ES-I3 (cell line): Measurements from ENCODE around the gene PADI1.

Experiments
- H3K36me3 ChIP-seq: 2 replicates; pipeline ENCODE4 v1.6.1; 2013; ENCODE audit warnings: mild to moderate bottlenecking, low read length, control low read depth, moderate library complexity; ENCODE audit not compliant: insufficient read depth
- H3K4me1 ChIP-seq: 2 replicates; pipeline ENCODE4 v1.6.1; 2013; ENCODE audit warnings: mild to moderate bottlenecking, control low read depth, low read length; ENCODE audit not compliant: insufficient read depth
- H3K9ac ChIP-seq: 2 replicates; pipeline ENCODE4 v1.6.1; 2013; ENCODE audit warnings: low read depth, mild to moderate bottlenecking, low read length, moderate library complexity
- H3K9me3 ChIP-seq: 2 replicates; pipeline ENCODE4 v1.6.1; 2013; ENCODE audit warnings: mild to moderate bottlenecking, low read length, moderate library complexity; ENCODE audit not compliant: control insufficient read depth, insufficient read depth

Gene PADI1

DNA sequence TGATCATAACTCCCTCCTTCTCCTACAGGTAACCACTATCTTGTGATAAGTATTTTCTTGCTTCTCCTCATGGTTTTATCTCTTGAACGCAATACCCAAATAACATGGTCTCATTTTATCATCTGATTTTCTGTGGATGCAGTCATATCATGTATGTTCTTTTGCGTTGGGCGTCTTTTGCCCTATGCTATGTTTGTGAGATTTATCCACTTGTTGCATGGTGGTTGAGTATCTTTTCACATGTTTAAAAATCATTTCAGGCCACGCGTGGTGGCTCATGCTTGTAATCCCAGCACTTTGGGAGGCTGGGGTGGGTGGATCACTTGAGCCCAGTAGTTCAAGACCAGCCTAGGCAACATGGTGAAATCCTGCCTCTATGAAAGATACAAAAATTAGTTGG is 59.5 kb downstream of the PADI1 start:
- Histone ChIP-seq H3K9me3 (no peaks in the 10 kb centered on the region), H3K36me3 (no peaks in the 10 kb centered on the region), H3K9ac (no peak overlapping the region), H3K4me1 (no peaks in the 10 kb centered on the region)

DNA sequence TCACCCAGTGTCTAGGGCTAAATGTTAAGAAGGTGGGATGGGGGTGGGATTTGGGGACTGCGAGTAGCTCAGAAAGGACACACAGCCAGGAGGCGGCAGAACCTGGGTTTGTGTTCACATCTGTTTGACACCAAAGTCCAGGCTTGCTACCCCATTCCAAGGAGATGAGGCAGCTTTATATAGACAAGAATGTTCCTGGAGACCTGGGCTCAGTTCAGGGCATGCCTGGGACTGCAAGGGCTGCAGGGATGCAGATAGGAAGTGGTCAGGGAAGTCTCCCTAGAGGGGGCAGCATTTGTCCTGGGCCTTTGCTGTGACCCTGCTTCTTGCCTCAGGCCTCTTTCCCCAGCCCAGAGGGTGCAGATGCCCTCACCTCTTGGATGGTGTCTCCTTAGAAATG is 60.2 kb downstream of the PADI1 start:
- no peaks in the 10 kb centered on the region for H3K9me3 ChIP-seq
- no peak overlapping the region for H3K9ac ChIP-seq
- H3K36me3 ChIP-seq, result no peaks in the 10 kb centered on the region
- H3K4me1 ChIP-seq, result no peaks in the 10 kb centered on the region

DNA sequence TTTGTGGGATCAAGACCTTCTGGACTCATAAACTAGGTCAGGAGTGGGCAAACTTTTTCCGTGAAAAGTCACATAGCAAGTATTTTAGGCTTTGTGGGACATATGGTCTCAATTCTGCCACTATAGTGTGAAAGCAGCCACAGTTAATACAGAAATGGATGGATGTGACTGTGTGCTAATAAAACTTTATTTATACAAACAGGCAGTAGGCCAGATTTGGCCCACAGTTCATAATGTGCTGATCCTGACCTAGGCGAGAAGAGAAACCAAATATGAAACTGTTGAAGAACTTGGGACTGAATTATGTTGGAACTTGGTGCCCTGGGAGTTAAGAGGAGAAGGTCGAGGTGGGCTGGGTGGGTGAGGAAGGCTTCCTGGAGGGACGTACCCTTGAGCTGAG is 61.0 kb downstream of the PADI1 start:
- Histone ChIP-seq H3K9me3 (no peaks in the 10 kb centered on the region), H3K36me3 (no peaks in the 10 kb centered on the region), H3K4me1 (no peaks in the 10 kb centered on the region)

DNA sequence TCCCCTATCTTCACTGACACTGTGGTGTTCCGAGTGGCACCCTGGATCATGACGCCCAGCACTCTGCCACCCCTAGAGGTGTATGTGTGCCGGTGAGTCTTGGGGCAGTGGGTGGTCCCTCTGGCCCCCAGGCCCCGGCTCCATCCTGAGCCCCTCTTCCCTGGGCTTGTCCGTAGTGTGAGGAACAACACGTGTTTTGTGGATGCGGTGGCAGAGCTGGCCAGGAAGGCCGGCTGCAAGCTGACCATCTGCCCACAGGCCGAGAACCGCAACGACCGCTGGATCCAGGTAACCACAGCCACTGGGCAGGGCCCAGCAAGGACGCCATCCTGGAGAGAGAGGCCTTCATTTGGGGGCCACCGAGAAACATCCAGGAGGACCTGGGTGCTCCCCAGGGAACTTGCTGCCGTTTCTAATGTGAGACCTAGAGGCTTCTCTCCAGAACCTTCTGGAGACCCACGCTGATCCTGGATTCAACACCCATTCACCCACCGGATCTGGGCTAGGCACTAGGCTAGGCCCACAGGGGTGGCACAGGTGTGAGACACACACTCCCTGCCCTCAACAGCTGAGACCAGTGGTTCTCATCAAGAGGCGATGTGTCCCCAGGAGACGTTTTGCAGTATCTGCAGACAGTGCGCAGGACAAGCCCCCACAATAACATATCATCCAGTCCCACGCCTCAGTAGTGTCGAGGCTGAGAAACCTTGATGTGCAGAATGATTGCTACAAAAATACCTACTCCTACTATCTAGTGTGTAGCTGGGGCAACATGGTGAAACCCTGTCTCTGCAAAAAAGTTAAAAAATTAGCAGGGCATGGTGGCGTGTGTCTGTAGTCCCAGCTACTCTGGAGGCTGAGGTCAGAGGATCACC is 66.2 kb downstream of the PADI1 start:
- Histone ChIP-seq H3K9me3 (no peaks in the 10 kb centered on the region), H3K9ac (no peak overlapping the region), H3K36me3 (no peaks in the 10 kb centered on the region), H3K4me1 (no peaks in the 10 kb centered on the region)

More for the DNA sequence above, 61.0 kb downstream of the PADI1 start:
- H3K9ac ChIP-seq, result no peak overlapping the region

DNA sequence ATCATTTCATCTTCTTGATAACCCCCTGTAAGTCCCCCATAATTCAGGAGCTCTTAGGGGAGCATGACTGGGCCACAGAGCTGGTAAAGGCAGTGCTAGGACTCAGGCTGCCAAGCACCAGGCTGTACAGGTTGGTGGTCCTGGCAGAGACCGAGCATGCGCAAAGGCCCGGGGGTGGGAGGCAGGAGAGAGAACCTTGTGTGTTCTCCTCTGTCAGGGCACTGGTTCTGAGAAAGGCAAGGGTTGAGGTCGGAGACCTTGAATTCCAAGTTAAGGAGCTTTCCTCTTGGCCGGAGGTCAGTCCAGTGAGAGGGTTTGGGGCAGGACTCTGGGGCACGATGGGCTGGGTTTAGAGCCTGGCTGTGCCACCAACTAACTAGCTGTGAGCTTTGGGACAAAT is 67.1 kb downstream of the PADI1 start:
- H3K36me3 ChIP-seq, result no peaks in the 10 kb centered on the region
- no peak overlapping the region for H3K9ac ChIP-seq
- no peaks in the 10 kb centered on the region for H3K9me3 ChIP-seq
- no peaks in the 10 kb centered on the region for H3K4me1 ChIP-seq

DNA sequence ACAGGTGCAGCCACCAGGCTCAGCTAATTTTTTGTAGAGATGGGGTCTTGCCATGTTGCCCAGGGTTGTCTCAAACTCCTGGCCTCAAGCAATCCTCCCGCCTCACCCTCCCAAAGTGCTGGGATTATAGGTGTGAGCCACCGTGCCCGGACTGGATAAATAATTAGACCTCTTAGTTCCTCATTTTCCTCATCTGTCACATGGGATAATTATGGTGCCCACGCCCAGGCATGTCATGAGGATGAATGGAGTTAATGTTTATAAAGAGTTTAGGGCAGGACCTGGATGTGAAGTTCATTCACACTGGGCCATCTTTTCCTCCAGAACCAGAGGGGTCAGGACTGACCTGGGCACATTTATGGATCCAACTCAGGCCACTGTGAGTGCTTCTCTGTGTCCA is 67.7 kb downstream of the PADI1 start:
- Histone ChIP-seq H3K4me1 (no peaks in the 10 kb centered on the region), H3K9me3 (no peaks in the 10 kb centered on the region), H3K36me3 (no peaks in the 10 kb centered on the region), H3K9ac (no peak overlapping the region)

DNA sequence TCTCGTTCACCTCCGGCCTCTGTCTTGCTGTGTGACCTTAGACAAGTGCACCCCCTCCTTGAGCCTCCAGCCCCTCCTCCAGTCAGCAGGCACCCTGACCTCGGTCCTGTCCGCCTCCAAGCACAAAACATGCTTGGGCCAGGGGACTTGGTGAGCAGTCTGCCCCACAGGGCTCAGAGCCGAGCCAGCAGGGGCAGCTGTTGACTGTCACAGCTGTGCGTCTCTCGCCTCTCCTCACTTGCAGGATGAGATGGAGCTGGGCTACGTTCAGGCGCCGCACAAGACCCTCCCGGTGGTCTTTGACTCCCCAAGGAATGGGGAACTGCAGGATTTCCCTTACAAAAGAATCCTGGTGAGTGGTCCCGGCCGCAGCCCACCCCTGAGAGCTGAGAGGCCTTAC is 68.2 kb downstream of the PADI1 start:
- Histone ChIP-seq H3K36me3 (no peaks in the 10 kb centered on the region), H3K9ac (no peak overlapping the region), H3K4me1 (no peaks in the 10 kb centered on the region), H3K9me3 (no peaks in the 10 kb centered on the region)

DNA sequence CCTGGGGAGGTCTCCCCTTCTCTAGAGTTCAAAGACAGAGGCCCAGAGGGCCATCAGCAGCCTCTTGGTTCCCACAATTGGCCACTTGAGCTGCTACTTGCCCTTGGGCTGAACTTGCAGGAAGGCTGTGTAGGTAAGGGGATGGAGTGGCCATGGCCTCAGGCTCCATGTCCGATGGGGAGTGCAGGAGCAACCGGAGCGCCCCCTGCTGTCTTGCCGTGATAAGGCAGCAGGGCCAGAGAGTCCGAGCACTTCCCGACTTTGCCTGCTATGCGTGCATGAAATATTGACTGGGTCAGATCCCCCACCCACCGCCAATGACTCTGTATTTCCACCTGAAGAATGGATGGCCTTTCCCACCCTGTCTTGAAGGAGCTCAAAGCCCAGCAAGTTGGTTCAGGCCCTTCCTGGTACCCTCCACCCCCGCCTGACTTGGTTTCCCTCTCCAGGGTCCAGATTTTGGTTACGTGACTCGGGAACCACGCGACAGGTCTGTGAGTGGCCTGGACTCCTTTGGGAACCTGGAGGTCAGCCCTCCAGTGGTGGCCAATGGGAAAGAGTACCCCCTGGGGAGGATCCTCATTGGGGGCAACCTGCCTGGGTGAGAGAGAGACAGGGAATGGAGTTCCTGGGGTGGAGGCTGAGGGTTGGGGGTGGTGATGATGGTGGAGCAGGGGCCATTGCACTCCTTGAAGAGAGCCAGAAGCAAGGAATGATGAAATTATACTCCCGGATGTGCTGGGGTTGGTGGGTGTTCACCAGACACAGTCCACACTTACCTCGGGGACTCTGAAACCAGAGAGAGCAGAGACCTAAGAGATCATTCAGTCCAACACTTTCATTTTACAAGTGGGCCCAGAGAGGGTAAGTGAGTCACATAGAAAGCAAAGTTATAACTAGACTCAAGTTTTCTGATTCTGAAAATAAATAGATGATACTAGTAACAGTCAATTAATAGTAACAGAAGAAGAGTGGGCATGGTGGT is 69.5 kb downstream of the PADI1 start:
- no peaks in the 10 kb centered on the region for H3K36me3 ChIP-seq
- H3K9me3 ChIP-seq, result no peaks in the 10 kb centered on the region
- no peak overlapping the region for H3K9ac ChIP-seq
- no peaks in the 10 kb centered on the region for H3K4me1 ChIP-seq

DNA sequence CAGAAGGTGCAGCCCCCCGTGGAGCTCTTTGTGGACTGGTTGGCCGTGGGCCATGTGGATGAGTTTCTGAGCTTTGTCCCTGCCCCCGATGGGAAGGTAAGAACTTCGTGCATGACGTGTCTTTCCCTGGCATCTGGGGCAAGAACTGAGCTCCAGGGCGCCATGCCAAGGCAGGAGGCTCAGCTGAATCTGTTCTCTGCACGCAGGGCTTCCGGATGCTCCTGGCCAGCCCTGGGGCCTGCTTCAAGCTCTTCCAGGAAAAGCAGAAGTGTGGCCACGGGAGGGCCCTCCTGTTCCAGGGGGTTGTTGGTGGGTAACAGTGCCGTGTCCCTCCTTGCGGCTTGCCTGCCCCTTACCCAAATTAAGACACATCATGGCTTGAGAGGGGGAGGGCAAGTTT is 71.6 kb downstream of the PADI1 start:
- no peaks in the 10 kb centered on the region for H3K4me1 ChIP-seq
- no peaks in the 10 kb centered on the region for H3K36me3 ChIP-seq
- H3K9me3 ChIP-seq, result no peaks in the 10 kb centered on the region
- H3K9ac ChIP-seq, result no peak overlapping the region

DNA sequence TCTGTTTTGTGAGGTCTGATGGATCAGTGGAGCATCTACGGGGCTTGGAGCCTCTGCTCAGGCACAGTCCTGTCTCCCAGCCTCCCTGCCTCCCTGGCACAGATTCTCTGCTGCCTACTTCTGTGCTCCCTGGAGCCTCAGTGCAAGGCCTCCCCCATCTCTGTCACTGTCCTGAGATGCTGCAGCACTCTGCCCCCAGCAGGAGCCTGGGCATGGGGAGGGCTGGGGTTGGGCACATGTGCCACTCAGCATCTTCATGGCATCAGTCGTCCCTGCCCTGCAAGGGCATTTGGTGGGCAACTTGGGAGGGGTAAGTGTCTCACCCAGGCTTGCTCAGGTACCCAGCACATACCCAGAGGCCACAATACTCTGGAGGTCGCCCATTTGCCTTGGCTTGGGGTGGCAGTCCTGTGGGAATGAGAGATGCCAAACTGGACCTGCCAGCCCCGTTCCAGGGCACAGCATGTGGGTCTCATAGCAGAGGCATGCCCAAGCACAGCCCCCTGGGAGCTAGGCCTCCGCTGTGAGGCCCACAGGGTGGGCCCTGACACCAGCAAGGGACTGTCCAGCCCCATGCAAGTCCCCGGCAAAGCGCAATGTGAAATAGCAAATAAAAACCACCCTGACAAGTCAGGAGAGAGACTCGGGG is 72.7 kb downstream of the PADI1 start:
- Histone ChIP-seq H3K9ac (no peak overlapping the region), H3K4me1 (no peaks in the 10 kb centered on the region), H3K36me3 (no peaks in the 10 kb centered on the region), H3K9me3 (no peaks in the 10 kb centered on the region)

DNA sequence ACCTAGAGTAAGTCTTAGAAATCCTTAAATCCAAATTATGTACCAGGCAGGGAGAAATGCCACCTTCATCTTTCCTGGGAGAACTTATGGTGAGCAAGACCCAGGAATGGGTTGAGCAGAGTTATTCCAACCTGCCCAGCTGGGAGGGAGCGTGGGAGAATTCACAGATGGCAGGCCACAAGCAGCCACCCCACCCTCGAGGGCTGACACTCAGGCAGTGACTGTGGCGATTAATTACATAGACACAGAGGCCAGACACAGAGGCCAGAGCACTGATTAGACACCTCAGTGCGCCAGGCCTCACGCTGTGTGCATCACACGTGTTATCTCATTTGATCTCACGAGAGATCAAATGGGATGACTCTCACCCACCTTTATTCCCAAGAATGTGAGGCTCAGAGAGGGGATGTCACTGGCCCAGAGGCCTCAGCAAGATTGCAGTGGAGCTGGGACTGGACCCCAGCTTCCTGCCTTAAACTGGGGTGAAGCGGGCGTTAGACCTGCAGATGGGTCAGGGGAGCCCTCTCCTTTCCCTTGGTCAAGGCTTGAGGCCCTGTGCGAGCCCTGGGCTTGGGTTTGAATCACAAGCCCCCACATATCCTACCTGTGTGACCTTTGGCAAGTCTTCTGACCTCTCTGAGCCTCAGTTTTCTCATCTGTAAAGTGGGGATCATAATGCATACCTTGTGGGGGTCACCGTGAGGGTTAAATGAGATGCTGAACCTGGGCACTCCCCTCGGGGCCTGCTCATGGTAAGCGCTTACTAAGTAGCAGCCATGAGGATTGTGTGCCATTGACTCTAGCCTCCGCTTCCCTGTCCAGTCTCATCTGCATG is 74.3 kb downstream of the PADI1 start:
- no peaks in the 10 kb centered on the region for H3K9me3 ChIP-seq
- no peaks in the 10 kb centered on the region for H3K4me1 ChIP-seq

DNA sequence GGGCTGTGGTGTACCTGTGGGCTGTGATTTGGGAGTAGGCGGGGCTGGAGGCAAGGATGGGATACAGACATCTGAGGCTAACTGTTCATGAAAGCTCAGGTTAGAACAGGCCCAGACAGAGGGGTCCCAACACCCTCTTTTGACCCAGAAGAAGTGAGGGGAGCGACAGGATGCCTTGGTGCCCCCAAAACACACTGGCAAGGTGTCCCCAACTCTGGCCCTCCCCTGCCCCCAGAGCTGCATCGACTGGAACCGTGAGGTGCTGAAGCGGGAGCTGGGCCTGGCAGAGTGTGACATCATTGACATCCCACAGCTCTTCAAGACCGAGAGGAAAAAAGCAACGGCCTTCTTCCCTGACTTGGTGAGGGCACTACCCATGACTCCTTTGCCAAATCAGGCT is 75.5 kb downstream of the PADI1 start:
- no peak overlapping the region for H3K9ac ChIP-seq
- H3K9me3 ChIP-seq, result no peaks in the 10 kb centered on the region
- H3K4me1 ChIP-seq, result no peaks in the 10 kb centered on the region
- H3K36me3 ChIP-seq, result no peaks in the 10 kb centered on the region

More for the DNA sequence above, 74.3 kb downstream of the PADI1 start:
- H3K36me3 ChIP-seq, result no peaks in the 10 kb centered on the region
- no peak overlapping the region for H3K9ac ChIP-seq

DNA sequence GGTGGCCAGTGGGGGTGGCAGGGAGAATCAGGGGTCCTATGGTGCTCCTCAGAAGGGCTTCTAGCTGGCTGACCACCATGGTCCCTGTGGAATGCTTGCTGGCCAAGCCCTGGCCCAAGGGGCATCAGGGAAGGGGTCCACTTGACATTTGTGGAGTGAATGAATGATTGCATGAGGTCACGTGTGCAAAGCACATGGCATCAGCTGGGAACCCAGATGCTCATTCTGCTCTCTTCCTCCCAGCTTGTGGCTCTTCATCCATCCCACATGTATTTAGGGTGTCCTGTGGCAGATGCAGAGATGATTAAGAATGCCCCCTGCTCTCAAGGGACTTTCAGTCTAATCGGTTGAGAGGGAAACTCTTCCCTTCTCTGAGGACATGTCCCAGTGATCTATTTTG is 76.0 kb downstream of the PADI1 start:
- H3K4me1 ChIP-seq, result no peaks in the 10 kb centered on the region
- no peaks in the 10 kb centered on the region for H3K36me3 ChIP-seq
- H3K9ac ChIP-seq, result no peak overlapping the region
- H3K9me3 ChIP-seq, result no peaks in the 10 kb centered on the region

DNA sequence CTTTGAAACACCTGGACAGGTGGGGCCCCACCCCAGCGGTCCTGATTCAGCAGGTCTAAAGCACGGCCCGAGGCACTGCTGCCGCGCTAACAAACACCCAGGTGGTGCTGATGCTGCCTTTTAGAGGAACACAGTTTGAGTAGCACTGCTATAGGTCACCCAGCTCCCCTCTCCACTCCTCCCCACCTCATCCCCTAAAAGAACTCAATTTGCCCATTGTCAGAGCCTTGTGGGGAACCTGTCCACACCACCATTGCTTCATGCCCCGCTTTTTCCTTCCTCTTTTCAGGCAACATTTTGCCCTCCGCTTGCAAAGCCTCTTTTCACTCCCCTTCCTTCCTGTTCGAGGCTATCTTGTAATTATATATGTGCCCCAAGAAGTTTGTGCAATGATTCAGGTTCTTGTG is 76.8 kb downstream of the PADI1 start:
- Histone ChIP-seq H3K9ac (no peak overlapping the region), H3K9me3 (no peaks in the 10 kb centered on the region), H3K36me3 (no peaks in the 10 kb centered on the region), H3K4me1 (no peaks in the 10 kb centered on the region)
